Thyroid gland (tissue), 4 donors: ENCODE measurements around the gene TM9SF3. TPM values are rescaled to one million over a fixed set of nuclear protein-coding genes. Genes with fewer than 3 reads are reported as not detected.

Source experiments
- DNase-seq, 2 donors: peaks; one replicate each; pipeline ENCODE4 v3.0.0-alpha.2; 2019
- H3K27ac ChIP-seq, 3 donors: fragments of 200-600 bp; sonication (generic); 1 replicate in 2 of 3; 2 replicates in 1 of 3; pipeline ENCODE4 v1.5.1; 2016 to 2019; ENCODE audit warnings: mild to moderate bottlenecking in 1 of 3, moderate library complexity in 1 of 3
- H3K27me3 ChIP-seq: fragments of 200-600 bp; sonication (generic); one replicate; pipeline ENCODE4 v1.5.1; 2019
- H3K36me3 ChIP-seq, 2 donors: fragments of 200-600 bp; sonication (generic); one replicate each; pipeline ENCODE4 v1.5.1; 2016 to 2019
- H3K4me1 ChIP-seq, 2 donors: fragments of 200-600 bp; sonication (generic); one replicate each; pipeline ENCODE4 v1.5.1; 2017 to 2019
- H3K4me3 ChIP-seq, 3 donors: fragments of 200-600 bp; sonication (generic); replicated peaks in 1 of 3; 1 replicate in 2 of 3; 2 replicates in 1 of 3; pipeline ENCODE4 v1.5.1; 2016; ENCODE audit warnings: mild to moderate bottlenecking in 1 of 3
- H3K9me3 ChIP-seq: fragments of 200-600 bp; sonication (generic); one replicate; pipeline ENCODE4 v1.5.1; 2017
- CTCF ChIP-seq, 6 experiments: fragments of 200-600 bp in 3 of 6; fragments of 450-650 bp in 3 of 6; sonication (generic) in 3 of 6; IDR thresholded peaks; one replicate each; pipeline ENCODE4 v1.5.1; 2016 to 2019; ENCODE audit warnings: antibody characterized with exemption in 6 of 6, mild to moderate bottlenecking in 2 of 6, inconsistent platforms in 1 of 6, moderate library complexity in 1 of 6
- POLR2A ChIP-seq, 2 donors: fragments of 450-650 bp; IDR thresholded peaks; one replicate each; pipeline ENCODE4 v1.6.1; 2017; ENCODE audit warnings: antibody characterized with exemption in 2 of 2, mild to moderate bottlenecking in 2 of 2, moderate library complexity in 1 of 2
- WGBS, 2 donors: methylation state at CpG; one replicate each; pipeline ENCODE4 v1.1.5; 2017; 5-methylcytosine and 5-hydroxymethylcytosine counted together
- intact Hi-C: fragments of 100-400 bp; cut with DNase I; formaldehyde crosslinking; loops from one replicate; pipeline ENCODE4 v1.15.1; 2023
- small RNA-seq: library from RNA; depleted of rRNA; stranded (forward); fragments of <200 nt; gene quantifications from one replicate; pipeline ENCODE3, GENCODE V24; 2016
- total RNA-seq, 4 donors: library from RNA; depleted of rRNA; stranded (reverse); fragments of >200 nt; gene quantifications; one replicate each; pipeline ENCODE4 v1.2.3, GENCODE V29; 2016

TM9SF3 gene
- total RNA-seq, 4 donors from 2014 or later: 119 to 205 (median 151) TPM

DNA sequence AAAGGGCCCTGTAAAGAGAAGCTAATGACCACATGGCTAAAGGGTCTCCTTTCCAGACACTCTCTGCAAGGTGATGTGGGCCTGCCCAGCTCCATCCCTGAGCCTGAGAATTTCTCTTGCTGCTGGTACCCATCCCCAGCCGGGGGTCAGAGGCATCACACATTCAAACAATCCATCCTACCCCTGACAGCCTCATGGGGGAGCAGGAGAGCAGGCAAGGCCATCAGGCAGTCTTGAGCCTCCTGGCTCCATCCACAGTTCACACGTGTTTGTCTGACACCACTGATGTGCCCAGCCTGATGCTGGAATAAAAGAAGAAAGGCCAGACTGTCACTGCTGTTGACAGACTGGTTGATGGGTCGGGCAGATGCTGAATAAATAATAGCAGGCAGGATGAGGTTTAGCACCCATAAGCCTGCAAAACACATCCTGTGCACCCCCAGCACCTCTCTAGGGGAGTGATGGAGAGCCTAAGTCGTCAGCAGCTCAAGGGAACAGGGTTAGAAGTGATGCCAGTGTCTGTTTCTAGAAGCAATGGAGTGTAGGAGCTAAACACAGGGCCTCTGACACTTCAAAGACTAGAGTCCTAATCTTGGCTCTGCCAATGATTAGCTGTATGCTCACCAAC is 116.6 kb downstream of the TM9SF3 start:
- no peaks in the 10 kb centered on the region for H3K9me3 ChIP-seq
- H3K4me1 ChIP-seq: no peaks in the 10 kb centered on the region
- no peaks in the 10 kb centered on the region for H3K36me3 ChIP-seq
- DNase-seq: peak; percentile 39 to 42
- TF ChIP-seq CTCF (IDR thresholded peaks at IDR 0.05): peak in 5 of 6 experiments; percentile 18 to 58 (median 37)
- no peak for TF ChIP-seq POLR2A (IDR thresholded peaks at IDR 0.05)
- WGBS, 2 donors: 31 to 41% methylated on average over 2 to 4 of the region's 4 CpGs
- no peak overlapping the region for H3K4me3 ChIP-seq
- intact Hi-C loops: no loop called here
- no peaks in the 10 kb centered on the region for H3K27me3 ChIP-seq
- H3K27ac ChIP-seq: no peak overlapping the region

DNA sequence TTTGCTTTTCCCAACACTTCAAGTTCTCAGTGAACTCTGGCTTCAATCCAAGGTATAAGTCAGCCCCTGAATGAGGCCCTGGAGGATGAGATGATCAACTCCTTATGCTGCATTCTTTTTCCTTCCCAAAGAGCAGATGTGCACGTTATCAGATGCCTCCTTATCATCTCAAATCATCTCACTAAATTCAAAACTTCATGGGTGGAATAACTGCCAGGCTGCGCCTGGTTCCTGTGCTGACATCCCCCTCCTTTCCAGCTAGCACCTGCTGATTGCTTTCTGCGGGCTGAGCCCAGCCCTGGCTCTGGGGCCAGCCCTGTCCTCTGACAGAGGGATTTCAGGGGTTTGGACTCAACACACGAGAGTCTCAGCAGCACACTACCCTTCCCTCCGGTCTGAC is 118.0 kb downstream of the TM9SF3 start:
- no peaks in the 10 kb centered on the region for H3K27me3 ChIP-seq
- TF ChIP-seq CTCF (IDR thresholded peaks at IDR 0.05): no peak
- no peak for TF ChIP-seq POLR2A (IDR thresholded peaks at IDR 0.05)
- no peak overlapping the region for H3K4me3 ChIP-seq
- 62 to 68% methylated on average over 5 of the region's 5 CpGs for WGBS, 2 donors
- H3K36me3 ChIP-seq: no peaks in the 10 kb centered on the region
- DNase-seq: no peak
- intact Hi-C loops: no loop called here
- no peaks in the 10 kb centered on the region for H3K9me3 ChIP-seq
- H3K27ac ChIP-seq: no peak overlapping the region
- H3K4me1 ChIP-seq: no peaks in the 10 kb centered on the region

Small RNA genes within 50 kb of the gene (small RNA-seq; reads per million reads assigned to genes)
- not detected for gene RNA5SP324

Other genes with a start within 250 kb of the TM9SF3 start
- gene OPALIN, start 228.0 kb downstream of the TM9SF3 start, total RNA-seq: not detected
- 1 to 10 TPM in 3 of 4 donors, under 1 TPM in 1; 0.13 to 2.4 (median 1.8) TPM for gene TLL2, start 73.1 kb downstream of the TM9SF3 start, total RNA-seq
- 10 to 100 TPM in 3 of 4 donors, 1 to 10 TPM in 1; 8.6 to 13.9 (median 12.0) TPM for gene PIK3AP1, start 133.5 kb upstream of the TM9SF3 start, total RNA-seq
- 10 to 100 TPM; 29.1 to 60.9 (median 42.4) TPM for gene LCOR, start 245.3 kb upstream of the TM9SF3 start, total RNA-seq